Endothelial cell of umbilical vein (primary cell): ENCODE results near the gene BORCS6. TPM values are rescaled to one million over a fixed set of nuclear protein-coding genes. Genes with fewer than 3 reads are reported as not detected.

Source experiments
- BruUV-seq: library from RNA; stranded (reverse); fragments of 400-500 nt; replicated peaks from 2 replicates; lab custom pipeline; 2021; lab: Mats Ljungman, UMichigan
- CTCF ChIA-PET: fragments of 300-600, 350-600 bp; sonication (Branson Sonifier 250); formaldehyde crosslinking; loops from one replicate; lab custom pipeline; 2021; ENCODE audit warnings: antibody characterized with exemption, inconsistent platforms; lab: Charles Lee
- POLR2A ChIA-PET: fragments of 300-600, 350-600 bp; sonication (Branson Sonifier 250); formaldehyde crosslinking; loops from one replicate; lab custom pipeline; 2021; ENCODE audit warnings: antibody characterized with exemption, inconsistent platforms; lab: Charles Lee
- DNase-seq: peaks from one replicate; pipeline ENCODE4 v3.0.0-alpha.2; 2011; ENCODE audit warnings: low read depth, low spot score
- FAIRE-seq: peaks from 2 replicates; lab custom pipeline; 2011; peaks lifted over from hg19 to GRCh38; lab: Jason Lieb, UNC
- H2AFZ ChIP-seq: 2 replicates; pipeline ENCODE4 v1.6.0; 2012; ENCODE audit warnings: low read depth, low read length, control low read depth, inconsistent platforms
- H3K27ac ChIP-seq: 2 replicates; pipeline ENCODE4 v1.5.1; 2011; ENCODE audit warnings: low read depth, mild to moderate bottlenecking, control low read depth, low read length, moderate library complexity; ENCODE audit not compliant: insufficient read depth
- H3K27me3 ChIP-seq, 2 experiments: 2 replicates each; pipeline versions ENCODE4 v1.6.0 to v1.6.1; 2011; ENCODE audit warnings: low read length in 2 of 2, mixed read lengths in 1 of 2; ENCODE audit not compliant: control insufficient read depth in 2 of 2, insufficient read depth in 2 of 2
- H3K36me3 ChIP-seq, 2 experiments: 2 replicates in 1 of 2; 3 replicates in 1 of 2; pipeline ENCODE4 v1.5.1; 2011; ENCODE audit warnings: low read length in 2 of 2, mild to moderate bottlenecking in 1 of 2, moderate library complexity in 1 of 2; ENCODE audit not compliant: control insufficient read depth in 2 of 2, insufficient read depth in 2 of 2; ENCODE audit errors: extremely low read depth in 1 of 2
- H3K4me1 ChIP-seq: 3 replicates; pipeline ENCODE4 v1.5.1; 2011; ENCODE audit warnings: mild to moderate bottlenecking, low read length; ENCODE audit not compliant: control insufficient read depth, insufficient read depth; ENCODE audit errors: extremely low read depth
- H3K4me2 ChIP-seq: 2 replicates; pipeline ENCODE4 v1.6.1; 2011; ENCODE audit warnings: low read length, control low read depth, mixed read lengths; ENCODE audit not compliant: insufficient read depth
- H3K4me3 ChIP-seq, 3 experiments: fragments of 200-600 bp in 1 of 3; sonication (generic), shearing (Covaris generic) in 1 of 3; replicated peaks in 1 of 3; 2 replicates each; pipeline ENCODE4 v1.5.1; 2011 to 2016; ENCODE audit warnings: control low read depth in 3 of 3, low read length in 3 of 3, mild to moderate bottlenecking in 2 of 3, inconsistent platforms in 1 of 3, low read depth in 1 of 3, moderate library complexity in 1 of 3; ENCODE audit not compliant: insufficient read depth in 1 of 3
- H3K79me2 ChIP-seq: 2 replicates; pipeline ENCODE4 v1.6.0; 2012; ENCODE audit warnings: low read length, inconsistent platforms; ENCODE audit not compliant: control insufficient read depth, insufficient read depth
- H3K9ac ChIP-seq: replicated peaks from 2 replicates; pipeline ENCODE3; 2011; ENCODE audit warnings: low read length, control low read depth; ENCODE audit not compliant: insufficient read depth; ENCODE audit errors: extremely low read depth
- H3K9me1 ChIP-seq: replicated peaks from 3 replicates; pipeline ENCODE4 v1.6.0; 2011; ENCODE audit warnings: mild to moderate bottlenecking, low read length; ENCODE audit not compliant: control insufficient read depth, insufficient read depth; ENCODE audit errors: extremely low read depth
- H3K9me3 ChIP-seq: replicated peaks from 2 replicates; pipeline ENCODE4 v1.5.1; 2012; ENCODE audit warnings: low read length, inconsistent platforms; ENCODE audit not compliant: control insufficient read depth, insufficient read depth
- H4K20me1 ChIP-seq: replicated peaks from 2 replicates; pipeline ENCODE3; 2011; ENCODE audit warnings: mild to moderate bottlenecking, low read length; ENCODE audit not compliant: control insufficient read depth, insufficient read depth; ENCODE audit errors: extremely low read depth
- CTCF ChIP-seq, 2 donors: IDR thresholded peaks; 1 replicate in 1 of 2; 2 replicates in 1 of 2; pipeline ENCODE4 v1.5.1; 2011; ENCODE audit warnings: low read length in 2 of 2, mild to moderate bottlenecking in 2 of 2, moderate library complexity in 2 of 2, control low read depth in 1 of 2, inconsistent platforms in 1 of 2, low read depth in 1 of 2; ENCODE audit not compliant: insufficient read depth in 1 of 2; ENCODE audit errors: extremely low read depth in 1 of 2
- EZH2 ChIP-seq: IDR thresholded peaks from 2 replicates; pipeline ENCODE4 v1.6.1; 2012; ENCODE audit warnings: borderline replicate concordance, low read depth, mild to moderate bottlenecking, moderate library complexity, low read length, inconsistent platforms; ENCODE audit not compliant: severe bottlenecking
- FOS ChIP-seq: IDR thresholded peaks from 2 replicates; pipeline ENCODE4 v1.6.1; 2011; ENCODE audit warnings: mild to moderate bottlenecking, low read length, moderate library complexity, borderline replicate concordance; ENCODE audit not compliant: insufficient read depth
- GATA2 ChIP-seq: IDR thresholded peaks from 2 replicates; pipeline ENCODE4 v1.7.0; 2011; ENCODE audit warnings: low read depth, mild to moderate bottlenecking, moderate library complexity, mixed read lengths, low read length; ENCODE audit not compliant: insufficient read length, insufficient read depth
- JUN ChIP-seq: IDR thresholded peaks from 2 replicates; pipeline ENCODE4 v1.6.1; 2011; ENCODE audit warnings: borderline replicate concordance, low read depth; ENCODE audit not compliant: insufficient read length, insufficient read depth
- MAX ChIP-seq: IDR thresholded peaks from 2 replicates; pipeline ENCODE4 v1.6.1; 2011; ENCODE audit not compliant: insufficient read depth, insufficient read length
- MYC ChIP-seq: IDR thresholded peaks from one replicate; pipeline ENCODE4 v1.6.1; 2011; ENCODE audit warnings: mild to moderate bottlenecking, low read depth, low read length
- POLR2A ChIP-seq: IDR thresholded peaks from 2 replicates; pipeline ENCODE4 v1.6.1; 2012; ENCODE audit warnings: low read depth, mild to moderate bottlenecking, control low read depth, low read length
- POLR2AphosphoS5 ChIP-seq: IDR thresholded peaks from 2 replicates; pipeline ENCODE4 v1.6.1; 2012; ENCODE audit warnings: low read depth, mild to moderate bottlenecking, control low read depth, low read length, moderate library complexity; ENCODE audit not compliant: insufficient read depth
- dilution Hi-C: fragments of 300-500 bp; cut with MboI; formaldehyde crosslinking; loops from one replicate; pipeline ENCODE4 v1.15.0; 2019; ENCODE audit warnings: low sequenced_read_pairs; ENCODE audit not compliant: extremely low pct_ligation_motif_present
- intact Hi-C: fragments of 100-400 bp; cut with micrococcal nuclease; formaldehyde crosslinking; loops from one replicate; pipeline ENCODE4 v1.10.0; 2022
- polyA plus RNA-seq, 4 experiments: library from polyadenylated mRNA; depleted of rRNA in 3 of 4; stranded (reverse) in 3 of 4; unstranded in 1 of 4; fragments of >200 nt; gene quantifications; 2 replicates each; pipeline versions ENCODE4 v1.2.1 to v1.2.3, GENCODE V29; 2011 to 2012; ENCODE audit warnings: missing spikeins in 1 of 4
- total RNA-seq: library from RNA; stranded (reverse); gene quantifications from 2 replicates; pipeline ENCODE4 v1.2.3, GENCODE V29; 2021

The BORCS6 gene
- total and polyA plus RNA-seq, 2 donors (not counting 3 experiments of a cell fraction or from before 2014, with no cell fraction given), result 8.0 to 9.0 TPM

- DNase-seq, result no peak
- no peak overlapping the region for H2AFZ ChIP-seq
- peak overlapping the region; percentile 90 for H3K27ac ChIP-seq
- no peaks in the 10 kb centered on the region for H3K79me2 ChIP-seq
- no peaks in the 10 kb centered on the region for H3K36me3 ChIP-seq
- ChIA-PET CTCF (interaction anchor here (1.0 to 3.4 kb wide), 9 partner anchors 11 to 162 kb away, joined by 3 to 34 read pairs (median 7); partner anchors contain the start of genes AURKB, BORCS6 and CTC1), POLR2A (interaction anchor here (1.5 to 2.7 kb wide), 4 partner anchors 12 to 49 kb away, joined by 3 to 14 read pairs (median 10); partner anchors contain the start of genes AURKB and BORCS6)
- dilution Hi-C loops (no loop called here), intact Hi-C loops (loop anchor here (1.0 kb wide), 3 partner anchors 35 to 102 kb away; no protein-coding TSS in a partner anchor)
- TF ChIP-seq JUN, result no peak
- no peak for TF ChIP-seq CTCF (IDR thresholded peaks at IDR 0.05; ENCODE audit: extremely low read depth in 1 of 2, insufficient read depth in 1 of 2, low read depth in 1 of 2, low read length in 2 of 2)
- no peak for TF ChIP-seq POLR2AphosphoS5
- TF ChIP-seq MYC, result no peak
- TF ChIP-seq FOS, result no peak
- no peak for TF ChIP-seq MAX
- no peak for TF ChIP-seq EZH2
- no peak for TF ChIP-seq GATA2
- TF ChIP-seq POLR2A, result no peak
- peak overlapping the region; percentile 55 for H3K4me2 ChIP-seq
- BruUV-seq, result no TSS peak
- peak overlapping the region; percentile 85 for H3K9ac ChIP-seq
- no peaks in the 10 kb centered on the region for H3K9me1 ChIP-seq
- H3K4me1 ChIP-seq, result peaks cover 9% of the 10 kb centered on the region
- FAIRE-seq, result no peak
- peak overlapping the region; percentile 10 to 66 (median 41) for H3K4me3 ChIP-seq
- no peaks in the 10 kb centered on the region for H3K9me3 ChIP-seq
- H3K27me3 ChIP-seq, result no peaks in the 10 kb centered on the region
- no peaks in the 10 kb centered on the region for H4K20me1 ChIP-seq
These were observed 32.3 kb upstream of the BORCS6 start for GRCh38 chr17:8222380-8222629.
